Immature natural killer cell (primary cell): ENCODE data around the gene RIC3. TPM values are rescaled to one million over a fixed set of nuclear protein-coding genes. Genes with fewer than 3 reads are reported as not detected.

Experiments
- DNase-seq, 3 donors: peaks; one replicate each; pipeline ENCODE4 v3.0.0; 2022; ENCODE audit warnings: mixed read lengths in 1 of 3
- H3K27ac Mint-ChIP-seq, 6 donors: one replicate each; pipeline ENCODE4 v1.8.0; 2020; ENCODE audit warnings: mixed read lengths in 6 of 6, mild to moderate bottlenecking in 5 of 6, inconsistent platforms in 4 of 6, moderate library complexity in 3 of 6
- H3K27me3 Mint-ChIP-seq, 3 donors: one replicate each; pipeline ENCODE4 v1.8.0; 2020 to 2021; ENCODE audit warnings: low read depth in 3 of 3, mild to moderate bottlenecking in 3 of 3, mixed read lengths in 3 of 3, moderate library complexity in 3 of 3, inconsistent platforms in 1 of 3
- H3K36me3 Mint-ChIP-seq, 3 donors: one replicate each; pipeline ENCODE4 v1.8.0; 2020; ENCODE audit warnings: mixed read lengths in 3 of 3, inconsistent platforms in 2 of 3, mild to moderate bottlenecking in 2 of 3
- H3K4me1 Mint-ChIP-seq, 2 donors: one replicate each; pipeline ENCODE4 v1.8.0; 2020; ENCODE audit warnings: inconsistent platforms in 2 of 2, mild to moderate bottlenecking in 2 of 2, mixed read lengths in 2 of 2, moderate library complexity in 1 of 2
- H3K4me3 Mint-ChIP-seq, 5 donors: one replicate each; pipeline ENCODE4 v1.8.0; 2020; ENCODE audit warnings: mild to moderate bottlenecking in 5 of 5, mixed read lengths in 5 of 5, inconsistent platforms in 3 of 5, moderate library complexity in 3 of 5
- H3K9me3 Mint-ChIP-seq, 6 donors: one replicate each; pipeline ENCODE4 v1.8.0; 2020; ENCODE audit warnings: mild to moderate bottlenecking in 6 of 6, mixed read lengths in 6 of 6, inconsistent platforms in 4 of 6, moderate library complexity in 3 of 6
- polyA plus RNA-seq, 3 donors: library from polyadenylated mRNA; unstranded; fragments of 300-500 nt; fragmentation: Illumina TruSeq; gene quantifications; one replicate each; pipeline ENCODE4 v1.2.3, GENCODE V29; 2021

The RIC3 gene
- polyA plus RNA-seq = under 1 TPM in 1 of 3 donors, not detected in 2; 0.44 TPM

DNA sequence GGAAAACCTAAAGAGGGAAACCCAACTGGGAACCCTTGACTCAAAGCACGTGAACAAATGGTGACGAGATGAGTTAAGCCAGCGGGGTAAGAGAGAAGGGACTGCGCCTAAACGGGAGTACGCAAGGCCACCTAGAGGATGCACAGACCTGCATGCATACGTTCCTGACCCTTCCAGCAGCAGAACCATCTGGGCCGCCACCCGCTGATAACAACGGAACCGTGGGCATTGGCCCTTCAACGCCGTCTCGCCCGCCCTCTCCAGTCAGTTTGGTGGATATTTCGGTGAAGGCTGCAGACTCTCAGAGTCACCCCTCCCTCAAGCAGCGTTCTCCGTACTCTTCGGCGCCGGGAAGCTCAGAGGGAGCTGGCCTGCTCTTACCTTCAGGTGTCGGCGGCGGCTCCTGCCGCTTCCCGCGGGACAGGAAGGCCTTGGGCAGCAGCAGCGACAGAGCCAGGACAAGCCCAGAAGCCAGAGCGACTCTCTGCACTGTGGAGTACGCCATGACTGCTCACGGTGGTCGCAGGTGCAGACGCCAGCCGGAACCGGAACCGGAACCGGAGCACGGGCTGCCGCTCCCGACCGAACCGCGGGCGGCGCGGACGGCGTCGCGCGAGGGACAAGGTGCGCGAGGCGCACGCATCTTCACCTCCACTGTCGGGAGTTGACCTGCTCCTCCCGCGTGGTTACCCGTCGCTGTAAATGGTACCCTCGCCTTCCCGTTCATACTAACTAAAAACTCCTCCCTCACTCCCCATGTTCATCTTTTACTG, at the start of gene RIC3:
Gene RIC3, minus strand, starts transcription at position 541 of the 773 bp plus-strand sequence. Its CDS starts 36 bp downstream, at position 505.
- peaks cover 0 to 26% (median 3%) of the 10 kb centered on the region in 6 donors for H3K9me3 Mint-ChIP-seq
- H3K27ac Mint-ChIP-seq = no peak within 1 kb of the TSS
- DNase-seq = peak in 1 of 3 donors; percentile 6
- H3K4me1 Mint-ChIP-seq = peaks cover 16 to 27% of the 10 kb centered on the region in 2 donors
- peak within 1 kb of the TSS; percentile 65 to 90 (median 76) for H3K4me3 Mint-ChIP-seq
- peaks cover 0 to 10% (median 9%) of the 10 kb centered on the region in 3 donors for H3K36me3 Mint-ChIP-seq
- peaks cover 13 to 35% (median 23%) of the 10 kb centered on the region in 3 donors for H3K27me3 Mint-ChIP-seq

DNA sequence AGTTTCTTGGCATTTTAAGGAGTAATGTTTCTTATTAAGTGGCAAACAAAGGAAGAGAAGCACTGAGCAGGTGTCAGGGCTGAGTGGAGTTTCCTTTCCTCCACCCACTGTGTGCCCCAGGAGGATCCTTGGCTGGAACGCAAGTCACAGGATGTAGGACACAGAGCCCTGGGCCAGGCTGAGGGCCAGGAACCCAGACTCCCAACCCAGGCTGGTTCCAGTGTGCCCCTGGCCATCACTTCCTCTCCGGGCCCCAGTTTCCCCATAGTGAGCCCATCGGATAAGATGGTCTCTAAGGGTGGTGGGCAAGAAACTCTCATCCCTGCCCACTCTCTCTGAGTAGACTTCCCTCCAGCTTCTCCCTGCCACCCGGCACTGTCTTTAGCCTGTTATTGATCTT, 49.6 kb upstream of the RIC3 start:
- Mint-ChIP-seq H3K27me3 (peaks cover 9 to 14% (median 12%) of the 10 kb centered on the region in 3 donors), H3K4me3 (no peak overlapping the region), H3K27ac (no peak overlapping the region), H3K36me3 (no peaks in the 10 kb centered on the region), H3K9me3 (no peaks in the 10 kb centered on the region), H3K4me1 (peaks cover 2 to 12% of the 10 kb centered on the region in 2 donors)
- DNase-seq = no peak

- H3K27me3 Mint-ChIP-seq = peaks cover 6 to 12% (median 12%) of the 10 kb centered on the region in 3 donors
- no peak overlapping the region for H3K27ac Mint-ChIP-seq
- H3K4me1 Mint-ChIP-seq = peaks cover 0 to 7% of the 10 kb centered on the region in 2 donors
- DNase-seq = no peak
- H3K36me3 Mint-ChIP-seq = no peaks in the 10 kb centered on the region
- no peaks in the 10 kb centered on the region for H3K9me3 Mint-ChIP-seq
- no peak overlapping the region for H3K4me3 Mint-ChIP-seq
Measured at GRCh38 chr11:8217926-8218325, 49.1 kb upstream of the RIC3 start.

DNA sequence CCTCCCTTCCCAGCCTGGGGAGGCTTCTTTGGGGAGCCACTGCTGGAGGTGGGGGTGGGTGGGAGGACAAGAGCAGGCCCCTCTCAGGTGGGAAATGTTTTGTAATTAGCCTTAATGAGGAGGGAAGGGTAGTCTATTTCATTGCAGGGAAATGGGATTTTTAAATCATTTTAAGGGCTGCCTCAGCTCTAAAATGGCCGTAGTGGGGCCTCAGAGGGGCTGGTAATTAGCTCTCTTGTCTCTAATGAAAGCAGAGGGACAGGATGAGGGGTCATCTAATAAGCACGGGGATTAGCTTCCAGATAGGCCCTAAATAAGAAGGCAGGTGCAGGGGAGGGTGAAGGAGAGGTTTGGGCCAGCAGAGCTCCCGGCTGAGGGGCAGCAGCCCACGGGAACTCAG, 48.3 kb upstream of the RIC3 start:
- H3K9me3 Mint-ChIP-seq = no peaks in the 10 kb centered on the region

GRCh38 chr11:8213376-8213775, 44.6 kb upstream of the RIC3 start:
- no peak overlapping the region for H3K4me3 Mint-ChIP-seq
- peaks cover 2 to 6% (median 3%) of the 10 kb centered on the region in 3 donors for H3K27me3 Mint-ChIP-seq
- no peaks in the 10 kb centered on the region for H3K9me3 Mint-ChIP-seq
- no peak overlapping the region for H3K27ac Mint-ChIP-seq
- H3K36me3 Mint-ChIP-seq = no peaks in the 10 kb centered on the region
- H3K4me1 Mint-ChIP-seq = no peaks in the 10 kb centered on the region
- no peak for DNase-seq

More for the DNA sequence above, 48.3 kb upstream of the RIC3 start:
- Mint-ChIP-seq H3K36me3 (no peaks in the 10 kb centered on the region), H3K27me3 (peaks cover 5 to 12% (median 12%) of the 10 kb centered on the region in 3 donors), H3K4me1 (no peaks in the 10 kb centered on the region), H3K27ac (no peak overlapping the region), H3K4me3 (no peak overlapping the region)
- no peak for DNase-seq

DNA sequence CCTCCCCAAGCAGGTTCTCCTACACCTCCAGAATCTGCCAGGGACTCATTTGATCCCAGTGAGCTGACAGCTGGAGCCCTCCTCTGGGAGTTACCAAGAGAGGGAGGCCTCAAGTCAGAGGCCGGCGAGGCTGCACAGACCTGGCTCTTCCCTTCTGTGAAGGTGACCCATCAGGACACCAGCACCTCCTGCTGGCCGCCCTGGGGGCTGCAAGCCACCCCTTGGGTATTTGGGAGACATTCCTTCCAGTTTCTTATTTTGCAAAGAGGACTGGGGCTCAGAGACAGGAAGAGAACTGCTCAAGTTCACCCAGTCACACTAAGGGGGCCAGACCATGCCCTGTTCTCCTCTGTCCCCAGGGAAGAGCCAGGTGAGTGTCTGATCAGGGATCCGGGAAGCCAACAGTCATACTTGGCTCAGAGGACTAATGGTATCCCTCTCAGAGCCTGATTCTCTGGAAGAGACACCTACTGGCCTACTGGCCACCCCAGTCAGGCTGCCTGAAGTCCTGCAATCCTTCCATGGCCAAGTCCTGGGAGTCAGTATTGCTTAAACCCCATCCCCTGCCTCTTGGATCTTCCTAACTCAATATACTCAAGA, 40.5 kb upstream of the RIC3 start:
- Mint-ChIP-seq H3K27ac (no peak overlapping the region), H3K36me3 (no peaks in the 10 kb centered on the region), H3K4me1 (peaks cover 4 to 5% of the 10 kb centered on the region in 2 donors), H3K4me3 (no peak overlapping the region), H3K9me3 (no peaks in the 10 kb centered on the region), H3K27me3 (peaks cover 7 to 16% (median 8%) of the 10 kb centered on the region in 3 donors)
- DNase-seq = no peak

- Mint-ChIP-seq H3K4me3 (peak overlapping the region in 1 of 5 donors; percentile 27), H3K4me1 (peaks cover 4 to 5% of the 10 kb centered on the region in 2 donors), H3K9me3 (no peaks in the 10 kb centered on the region), H3K27me3 (peaks cover 4 to 16% (median 8%) of the 10 kb centered on the region in 3 donors), H3K27ac (no peak overlapping the region), H3K36me3 (no peaks in the 10 kb centered on the region)
- no peak for DNase-seq
Measured at GRCh38 chr11:8207080-8208000, 38.5 kb upstream of the RIC3 start.

DNA sequence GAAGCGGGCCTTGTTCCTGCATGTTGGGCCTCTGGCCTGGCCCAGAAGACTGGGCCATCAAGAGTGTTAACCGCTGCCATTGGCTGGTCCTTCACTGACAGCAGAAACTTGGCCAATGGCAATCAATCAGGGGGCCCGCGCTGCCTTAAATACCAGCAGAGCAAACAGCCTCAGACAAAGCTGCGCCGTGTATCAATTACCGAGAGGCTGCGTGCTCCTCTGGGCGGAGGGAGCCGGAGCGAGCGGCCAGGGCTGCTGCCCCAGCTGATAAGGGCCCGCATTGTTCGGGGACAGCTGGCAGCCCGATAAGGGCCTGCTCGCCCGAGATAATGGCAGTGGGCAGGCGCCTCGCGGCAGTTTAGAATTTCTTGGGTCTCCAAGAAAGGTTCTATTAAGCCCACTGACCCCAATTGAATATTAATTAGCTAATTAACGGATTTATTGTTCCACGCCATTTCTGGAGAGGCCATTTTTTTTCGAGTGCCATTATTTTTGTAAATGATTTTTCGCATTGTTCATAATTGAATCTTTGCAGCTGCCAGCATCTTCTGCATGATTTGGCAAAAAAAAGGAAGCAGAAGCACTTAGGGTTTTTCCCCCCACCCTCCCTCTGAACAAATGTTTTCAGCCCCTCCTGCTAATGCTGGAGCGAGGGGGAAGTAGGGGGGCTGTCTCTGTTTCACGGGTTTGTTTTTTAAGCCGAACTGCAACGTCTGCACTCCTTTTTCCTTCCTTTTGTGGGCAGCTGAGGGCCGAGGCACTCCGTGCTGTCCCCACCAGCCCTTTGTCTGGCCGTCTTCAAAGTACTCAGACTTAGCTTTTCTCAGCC, 37.6 kb upstream of the RIC3 start:
- Mint-ChIP-seq H3K4me1 (peaks cover 4 to 5% of the 10 kb centered on the region in 2 donors), H3K36me3 (no peaks in the 10 kb centered on the region), H3K27ac (no peak overlapping the region), H3K9me3 (no peaks in the 10 kb centered on the region), H3K27me3 (peaks cover 4 to 16% (median 8%) of the 10 kb centered on the region in 3 donors), H3K4me3 (peak overlapping the region in 2 of 5 donors; percentile 27 to 48)
- no peak for DNase-seq

- Mint-ChIP-seq H3K36me3 (no peaks in the 10 kb centered on the region), H3K4me1 (peaks cover 4 to 5% of the 10 kb centered on the region in 2 donors), H3K9me3 (no peaks in the 10 kb centered on the region), H3K27ac (no peak overlapping the region), H3K27me3 (peaks cover 4 to 16% (median 8%) of the 10 kb centered on the region in 3 donors), H3K4me3 (no peak overlapping the region)
- DNase-seq = no peak
Measured at GRCh38 chr11:8205566-8205965, 36.7 kb upstream of the RIC3 start.

DNA sequence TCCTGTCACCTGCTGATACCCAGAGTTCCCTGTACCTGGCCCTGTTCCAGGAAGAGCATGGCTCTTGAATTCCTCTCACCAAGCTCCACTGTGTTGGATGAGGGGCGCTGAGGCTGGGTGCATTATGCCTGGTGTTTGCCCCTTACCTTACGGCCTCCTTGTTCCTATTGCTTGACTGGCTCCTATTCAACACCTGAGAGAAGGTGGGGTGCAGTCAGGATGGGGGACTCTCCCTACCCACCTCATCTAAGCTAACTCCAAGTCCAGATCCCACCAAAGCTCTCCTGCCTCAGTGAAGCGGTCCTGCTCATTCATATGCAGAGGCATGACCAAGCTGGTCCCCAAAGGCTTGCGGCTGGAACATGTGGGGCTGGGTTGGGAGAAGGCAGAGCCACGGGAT, 35.8 kb upstream of the RIC3 start:
- Mint-ChIP-seq H3K9me3 (no peaks in the 10 kb centered on the region), H3K4me1 (peaks cover 4 to 5% of the 10 kb centered on the region in 2 donors), H3K27ac (no peak overlapping the region), H3K36me3 (no peaks in the 10 kb centered on the region), H3K4me3 (no peak overlapping the region), H3K27me3 (peaks cover 4 to 16% (median 9%) of the 10 kb centered on the region in 3 donors)
- DNase-seq = no peak

GRCh38 chr11:8204025-8204424, 35.2 kb upstream of the RIC3 start:
- peaks cover 4 to 16% (median 12%) of the 10 kb centered on the region in 3 donors for H3K27me3 Mint-ChIP-seq
- H3K4me1 Mint-ChIP-seq = peaks cover 4 to 5% of the 10 kb centered on the region in 2 donors
- DNase-seq = no peak
- no peak overlapping the region for H3K27ac Mint-ChIP-seq
- no peak overlapping the region for H3K4me3 Mint-ChIP-seq
- H3K9me3 Mint-ChIP-seq = no peaks in the 10 kb centered on the region
- no peaks in the 10 kb centered on the region for H3K36me3 Mint-ChIP-seq

- Mint-ChIP-seq H3K36me3 (no peaks in the 10 kb centered on the region), H3K4me1 (peaks cover 4 to 5% of the 10 kb centered on the region in 2 donors), H3K27ac (no peak overlapping the region), H3K4me3 (no peak overlapping the region), H3K9me3 (no peaks in the 10 kb centered on the region), H3K27me3 (peaks cover 4 to 16% (median 12%) of the 10 kb centered on the region in 3 donors)
- no peak for DNase-seq
Measured at GRCh38 chr11:8203414-8203715, 34.5 kb upstream of the RIC3 start.
